GM12874 (cell line): Measurements from ENCODE around the gene NKX2-2.
A peak's percentile ranks its signal among the peaks of the same experiment; 100 is the strongest.

Experiments used
- TF ChIP-seq, protein P1 (sequence below): IDR thresholded peaks from 2 replicates; pipeline ENCODE4 v1.5.1; 2011; ENCODE audit warnings: low read depth, mild to moderate bottlenecking, control low read depth, low read length, moderate library complexity; ENCODE audit not compliant: insufficient read depth

The NKX2-2 gene

DNA sequence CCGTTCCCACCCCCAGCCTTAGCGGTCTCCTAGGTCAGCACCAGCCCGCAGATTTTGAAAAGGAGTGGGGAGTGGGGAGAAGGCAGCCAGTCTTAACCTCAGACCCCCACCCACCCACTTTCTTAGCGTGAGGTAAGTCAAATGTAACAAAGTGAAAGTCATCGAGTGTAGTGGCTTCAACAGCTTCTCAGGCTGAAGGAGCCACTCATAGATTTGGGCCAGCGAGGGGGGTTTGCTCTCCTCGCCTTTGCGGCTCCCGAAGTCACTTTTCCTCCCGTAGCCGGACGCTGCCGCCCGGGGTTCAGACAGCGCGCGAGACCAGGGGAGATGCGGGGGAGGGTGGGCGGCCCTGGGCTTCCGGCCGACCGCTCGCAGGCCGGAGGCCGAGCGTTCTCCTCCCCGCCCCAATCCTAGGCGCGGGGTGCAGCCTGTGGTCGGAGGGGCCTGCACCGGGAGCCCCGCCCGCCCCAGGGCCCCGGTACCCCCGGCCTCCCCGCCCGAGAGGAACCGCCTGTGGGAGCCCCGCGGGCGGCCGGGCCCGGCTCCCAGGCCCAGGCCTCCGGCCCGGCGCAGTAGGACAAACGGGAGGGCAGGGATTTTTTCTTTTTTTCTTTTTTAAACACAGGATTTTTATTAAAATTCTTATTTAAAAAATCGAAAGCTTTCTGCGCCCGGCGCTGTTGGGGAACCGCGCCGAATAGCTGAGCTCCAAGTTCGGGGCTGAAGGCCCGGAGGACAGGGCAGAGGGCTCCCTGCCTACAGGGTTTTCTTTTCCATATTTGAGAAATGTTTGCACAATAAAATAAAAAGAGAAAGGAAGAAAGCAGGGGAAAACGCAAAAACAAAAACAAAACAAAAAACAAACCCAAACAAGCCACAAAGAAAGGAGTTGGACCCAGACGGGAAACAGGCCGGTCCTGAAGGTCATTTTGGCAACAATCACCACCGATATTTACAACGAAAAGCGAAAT, 3.2 kb downstream of the NKX2-2 start:
- TF ChIP-seq, protein P1, sequence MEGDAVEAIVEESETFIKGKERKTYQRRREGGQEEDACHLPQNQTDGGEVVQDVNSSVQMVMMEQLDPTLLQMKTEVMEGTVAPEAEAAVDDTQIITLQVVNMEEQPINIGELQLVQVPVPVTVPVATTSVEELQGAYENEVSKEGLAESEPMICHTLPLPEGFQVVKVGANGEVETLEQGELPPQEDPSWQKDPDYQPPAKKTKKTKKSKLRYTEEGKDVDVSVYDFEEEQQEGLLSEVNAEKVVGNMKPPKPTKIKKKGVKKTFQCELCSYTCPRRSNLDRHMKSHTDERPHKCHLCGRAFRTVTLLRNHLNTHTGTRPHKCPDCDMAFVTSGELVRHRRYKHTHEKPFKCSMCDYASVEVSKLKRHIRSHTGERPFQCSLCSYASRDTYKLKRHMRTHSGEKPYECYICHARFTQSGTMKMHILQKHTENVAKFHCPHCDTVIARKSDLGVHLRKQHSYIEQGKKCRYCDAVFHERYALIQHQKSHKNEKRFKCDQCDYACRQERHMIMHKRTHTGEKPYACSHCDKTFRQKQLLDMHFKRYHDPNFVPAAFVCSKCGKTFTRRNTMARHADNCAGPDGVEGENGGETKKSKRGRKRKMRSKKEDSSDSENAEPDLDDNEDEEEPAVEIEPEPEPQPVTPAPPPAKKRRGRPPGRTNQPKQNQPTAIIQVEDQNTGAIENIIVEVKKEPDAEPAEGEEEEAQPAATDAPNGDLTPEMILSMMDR, result no peak

DNA sequence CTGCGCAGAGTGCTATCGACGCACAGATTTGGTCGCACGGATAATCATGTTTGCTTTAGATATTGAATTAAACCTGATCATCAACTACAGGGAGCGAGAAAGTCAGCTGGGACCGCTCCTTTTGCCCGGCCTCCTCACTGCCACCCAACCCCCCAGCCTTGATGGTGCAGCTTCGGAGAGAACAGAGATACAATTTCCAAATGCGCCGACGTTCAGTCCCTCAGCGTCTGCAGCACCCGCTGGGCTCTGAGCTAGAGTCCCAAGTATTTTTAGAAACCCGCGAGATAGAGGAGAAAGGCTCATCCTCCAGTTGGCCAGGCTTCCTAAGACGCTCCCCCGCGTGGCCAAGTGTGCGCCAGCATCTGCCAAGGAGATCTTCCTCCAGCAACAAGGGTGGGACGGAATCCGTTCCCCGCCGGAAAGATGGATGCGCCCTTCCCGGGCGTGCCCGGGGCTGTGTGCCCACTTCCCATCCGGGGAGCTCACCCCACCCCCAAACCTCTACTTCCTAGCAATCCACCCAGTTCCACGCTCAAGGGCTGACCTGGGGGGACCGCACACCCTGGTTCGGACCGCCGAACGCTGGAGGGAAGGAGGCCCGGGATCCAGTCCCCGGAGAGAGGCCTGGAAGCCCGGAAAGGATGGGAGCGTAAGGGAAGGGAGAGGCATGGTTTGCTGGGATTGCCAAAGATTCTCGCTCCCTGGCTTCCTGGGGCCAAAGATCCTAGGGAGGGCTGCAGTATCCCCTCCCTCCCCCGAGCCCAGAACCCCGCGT, 4.1 kb downstream of the NKX2-2 start:
- TF ChIP-seq, protein P1, result no peak

DNA sequence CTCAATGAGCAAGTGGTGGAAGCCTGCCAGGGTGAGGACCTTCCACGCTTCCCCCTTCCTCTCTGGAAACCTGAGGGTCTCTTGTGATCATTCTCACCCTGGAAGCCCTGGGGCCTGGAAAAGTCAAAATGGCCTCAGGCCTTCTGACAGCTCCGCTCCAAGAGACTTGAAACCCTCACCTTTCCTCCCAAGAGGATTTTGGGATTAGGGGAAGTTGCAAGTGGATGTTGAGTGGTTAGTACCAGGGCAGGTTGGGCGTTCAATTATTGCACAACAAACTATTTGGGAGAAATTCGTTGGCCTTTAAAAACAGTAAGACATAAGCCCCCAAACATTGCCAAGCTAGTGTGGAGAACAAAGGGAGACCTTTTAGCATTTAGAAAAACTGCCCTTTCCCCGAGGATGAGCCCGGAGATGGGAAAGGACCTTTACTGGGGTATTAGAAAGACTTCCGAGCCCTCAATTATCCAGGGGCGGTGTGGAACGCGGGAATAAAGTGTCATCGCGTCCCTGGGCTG, 4.7 kb downstream of the NKX2-2 start:
- TF ChIP-seq, protein P1, result no peak

DNA sequence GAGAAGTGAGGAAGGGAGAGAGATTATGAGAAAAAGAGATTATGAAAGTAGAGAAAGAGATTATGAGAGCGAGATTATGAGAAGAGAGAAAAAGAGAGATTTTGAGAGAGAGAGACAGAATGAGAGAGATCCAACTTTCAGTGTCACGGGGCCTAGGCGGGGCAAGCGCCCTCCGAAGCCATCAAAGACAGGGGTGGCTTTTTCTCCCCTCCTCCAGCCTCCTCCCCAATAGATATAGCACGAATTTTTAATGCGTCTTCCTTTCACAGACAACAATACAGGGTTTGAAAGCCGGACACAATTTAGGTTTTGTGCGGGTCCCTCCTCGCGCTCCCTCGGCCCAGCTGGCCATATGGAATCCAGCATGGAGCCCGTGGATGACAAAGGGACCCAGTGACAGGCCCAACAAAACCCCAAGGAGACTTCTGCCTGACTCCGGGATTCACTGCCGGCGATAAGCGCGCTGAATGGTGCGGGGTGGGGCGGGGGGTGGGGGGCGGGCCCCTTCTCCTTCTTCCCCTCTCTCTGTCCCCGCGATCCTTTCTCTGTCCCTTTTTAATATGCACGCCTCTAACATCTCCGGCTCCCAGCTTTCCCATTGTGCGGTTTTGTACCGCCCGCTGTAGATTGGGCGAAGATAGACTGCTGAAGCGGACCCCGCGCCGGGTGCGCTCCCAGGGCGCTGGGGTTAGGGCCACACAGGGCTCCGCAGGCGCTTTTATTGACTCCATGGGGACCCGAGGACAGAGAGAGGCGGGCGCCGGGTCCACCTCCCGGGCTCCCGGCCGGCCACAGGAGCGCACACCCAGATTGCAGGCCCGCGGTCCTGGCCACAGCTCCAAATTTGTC, 5.4 kb downstream of the NKX2-2 start:
- TF ChIP-seq, protein P1, result no peak

DNA sequence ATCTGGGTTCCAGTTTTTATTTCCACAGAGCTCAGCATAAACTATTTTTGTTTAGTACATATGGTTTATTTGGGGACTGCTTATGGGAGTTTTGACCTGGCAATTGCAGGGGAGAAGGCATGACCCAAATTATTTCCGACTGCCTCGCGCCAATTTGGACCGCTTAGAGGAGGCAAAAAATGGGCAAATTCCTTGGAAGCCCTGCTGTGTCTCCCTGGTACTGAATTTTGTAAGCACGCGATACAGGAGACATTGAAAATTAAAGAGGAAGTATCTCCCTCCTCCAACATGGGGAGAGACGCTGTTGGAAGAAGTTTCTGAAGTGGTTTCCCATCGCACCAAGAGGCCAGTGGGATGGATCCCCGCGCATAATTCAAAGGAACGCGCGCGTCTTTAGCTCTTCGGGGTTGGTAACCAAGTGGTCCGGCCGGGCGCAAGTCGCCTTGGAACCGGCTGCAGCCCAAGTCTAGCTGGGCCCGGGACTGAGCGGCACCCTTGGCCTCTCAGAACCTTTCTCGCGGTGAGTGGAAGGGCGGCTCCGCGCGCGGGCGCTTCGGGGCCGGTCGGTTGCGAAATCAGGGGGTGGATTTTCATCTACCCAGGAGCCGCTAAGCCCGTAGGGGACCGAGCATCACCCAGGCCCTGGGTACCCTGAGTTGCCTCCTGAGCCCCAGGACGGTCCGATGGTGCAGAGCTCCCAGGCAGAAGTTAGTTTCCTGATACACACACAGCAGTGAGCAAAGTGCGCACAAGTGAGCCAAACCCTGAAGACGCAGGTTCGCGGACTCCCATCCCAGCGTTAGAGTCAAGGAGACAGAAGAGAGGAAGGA, 6.2 kb downstream of the NKX2-2 start:
- TF ChIP-seq, protein P1, result no peak

DNA sequence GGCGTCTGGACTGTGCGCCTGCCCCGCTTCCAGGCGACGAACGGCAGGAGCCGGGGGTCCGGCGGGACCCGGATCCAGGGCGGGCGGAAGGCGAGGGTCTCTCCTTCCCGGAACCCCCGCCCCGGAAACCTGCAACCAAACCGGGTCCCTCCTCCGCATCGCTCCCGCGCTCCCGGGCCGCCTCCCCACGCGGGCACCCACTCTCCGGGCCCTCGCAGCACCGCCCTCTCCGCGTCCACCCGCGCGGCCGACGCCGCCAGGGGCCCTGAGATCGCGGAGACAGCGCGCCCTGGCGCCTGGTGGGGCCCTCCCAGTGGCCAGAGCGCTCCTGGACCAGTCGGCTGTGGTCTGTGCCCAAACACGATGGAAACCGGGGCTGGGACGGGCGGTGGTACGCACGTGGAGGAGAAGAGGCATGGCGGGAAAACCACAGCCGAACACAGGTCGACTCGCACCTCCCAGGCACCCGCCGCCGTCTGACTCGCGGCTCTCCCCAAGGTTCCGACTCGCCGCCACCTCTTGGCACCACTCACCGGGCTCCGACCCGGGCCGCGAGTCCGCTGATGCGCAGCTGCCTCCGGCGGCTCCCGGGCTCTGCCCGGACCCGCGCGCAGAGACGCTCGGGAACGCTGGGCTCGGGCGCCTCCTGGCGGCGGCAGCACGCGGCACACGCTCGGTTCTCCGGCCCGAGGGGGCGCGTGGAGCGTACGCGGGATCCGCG, 7.9 kb downstream of the NKX2-2 start:
- TF ChIP-seq, protein P1, result peak; percentile 86
